Measurements from ENCODE around the gene UBXN10. TPM values are rescaled to one million over a fixed set of nuclear protein-coding genes. Genes with fewer than 3 reads are reported as not detected.

UBXN10 gene
- total RNA-seq, 4 donors from 2014 or later: 0.32 to 2.1 (median 1.2) TPM

DNA sequence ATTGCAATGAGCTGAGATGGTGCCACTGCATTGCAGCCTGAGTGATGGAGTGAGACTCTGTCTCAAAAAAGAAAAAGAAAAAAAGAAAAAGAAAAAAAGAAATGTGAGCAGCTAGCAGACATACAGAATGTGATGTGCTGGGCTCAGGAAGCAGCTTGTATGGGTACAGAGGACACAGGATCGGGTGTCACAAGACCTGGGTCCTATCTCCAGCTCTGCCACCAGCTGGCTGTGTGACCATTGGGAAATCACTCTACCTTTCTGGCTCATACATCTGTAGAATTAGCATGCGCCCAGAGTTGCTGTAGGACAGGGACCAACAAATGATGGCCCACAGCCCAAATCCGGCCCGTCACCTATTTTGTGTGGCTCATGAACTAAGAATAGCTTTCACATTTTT is 3.8 kb downstream of the UBXN10 start:
- no peak for ATAC-seq (ENCODE audit: low FRiP score)
- TF ChIP-seq, protein P1, sequence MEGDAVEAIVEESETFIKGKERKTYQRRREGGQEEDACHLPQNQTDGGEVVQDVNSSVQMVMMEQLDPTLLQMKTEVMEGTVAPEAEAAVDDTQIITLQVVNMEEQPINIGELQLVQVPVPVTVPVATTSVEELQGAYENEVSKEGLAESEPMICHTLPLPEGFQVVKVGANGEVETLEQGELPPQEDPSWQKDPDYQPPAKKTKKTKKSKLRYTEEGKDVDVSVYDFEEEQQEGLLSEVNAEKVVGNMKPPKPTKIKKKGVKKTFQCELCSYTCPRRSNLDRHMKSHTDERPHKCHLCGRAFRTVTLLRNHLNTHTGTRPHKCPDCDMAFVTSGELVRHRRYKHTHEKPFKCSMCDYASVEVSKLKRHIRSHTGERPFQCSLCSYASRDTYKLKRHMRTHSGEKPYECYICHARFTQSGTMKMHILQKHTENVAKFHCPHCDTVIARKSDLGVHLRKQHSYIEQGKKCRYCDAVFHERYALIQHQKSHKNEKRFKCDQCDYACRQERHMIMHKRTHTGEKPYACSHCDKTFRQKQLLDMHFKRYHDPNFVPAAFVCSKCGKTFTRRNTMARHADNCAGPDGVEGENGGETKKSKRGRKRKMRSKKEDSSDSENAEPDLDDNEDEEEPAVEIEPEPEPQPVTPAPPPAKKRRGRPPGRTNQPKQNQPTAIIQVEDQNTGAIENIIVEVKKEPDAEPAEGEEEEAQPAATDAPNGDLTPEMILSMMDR (IDR thresholded peaks at IDR 0.05): no peak
- no peak for DNase-seq (ENCODE audit: low spot score)

DNA sequence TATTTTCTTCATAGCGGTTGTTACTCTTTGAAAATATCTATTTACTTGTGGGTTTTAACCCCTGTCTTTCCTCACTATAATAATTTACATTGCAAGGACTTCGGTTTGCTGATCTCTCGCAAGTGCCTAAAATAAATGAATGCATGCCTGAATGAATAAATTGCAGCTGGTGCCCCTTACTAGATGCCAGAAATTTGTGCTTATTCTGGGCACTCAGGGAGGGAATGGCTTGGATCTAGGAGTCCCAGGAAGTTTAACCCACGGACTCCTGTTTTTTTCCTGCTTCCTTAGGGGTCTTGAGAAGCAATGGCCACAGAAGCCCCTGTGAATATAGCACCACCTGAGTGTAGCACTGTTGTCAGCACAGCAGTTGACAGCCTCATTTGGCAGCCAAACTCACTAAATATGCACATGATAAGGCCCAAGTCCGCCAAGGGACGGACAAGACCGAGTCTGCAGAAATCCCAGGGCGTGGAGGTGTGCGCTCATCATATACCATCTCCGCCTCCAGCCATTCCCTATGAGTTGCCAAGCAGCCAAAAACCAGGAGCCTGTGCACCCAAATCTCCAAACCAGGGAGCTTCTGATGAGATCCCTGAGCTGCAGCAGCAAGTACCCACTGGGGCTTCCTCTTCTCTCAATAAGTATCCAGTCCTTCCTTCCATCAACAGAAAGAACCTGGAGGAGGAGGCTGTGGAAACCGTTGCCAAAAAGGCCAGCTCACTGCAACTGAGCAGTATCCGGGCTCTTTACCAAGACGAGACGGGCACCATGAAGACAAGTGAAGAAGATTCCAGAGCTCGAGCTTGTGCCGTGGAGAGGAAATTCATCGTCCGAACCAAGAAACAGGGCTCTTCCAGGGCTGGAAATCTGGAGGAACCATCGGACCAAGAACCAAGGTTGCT is 4.6 kb downstream of the UBXN10 start:
- DNase-seq (ENCODE audit: low spot score) (no peak), ATAC-seq (ENCODE audit: low FRiP score) (no peak)
- TF ChIP-seq, protein P1 (IDR thresholded peaks at IDR 0.05): no peak

DNA sequence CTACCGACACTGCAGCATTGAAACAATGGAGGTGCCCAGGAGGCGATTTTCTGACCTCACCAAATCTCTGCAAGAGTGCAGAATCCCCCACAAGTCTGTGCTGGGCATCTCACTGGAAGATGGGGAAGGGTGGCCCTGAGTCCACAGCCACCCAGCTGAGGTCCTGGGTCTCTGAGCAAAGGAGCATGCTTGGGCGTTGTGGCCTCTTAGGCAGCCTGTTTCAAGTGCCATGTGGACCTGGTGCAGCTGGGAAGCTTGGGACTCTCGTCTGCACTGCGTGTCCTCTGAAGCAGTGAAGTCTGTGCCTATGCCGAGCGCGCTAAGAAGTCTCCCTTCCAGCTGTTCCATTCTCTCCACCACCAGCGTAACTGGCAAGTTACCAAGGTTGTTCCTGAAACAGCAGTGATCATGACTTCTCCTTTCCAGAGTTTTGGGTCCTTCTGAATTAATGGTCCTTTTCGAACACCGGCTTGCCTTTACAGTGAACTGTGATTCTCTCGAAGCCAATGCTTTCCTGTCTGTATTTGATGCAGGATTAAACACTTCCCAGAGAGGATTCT is 5.5 kb downstream of the UBXN10 start:
- no peak for DNase-seq (ENCODE audit: low spot score)
- TF ChIP-seq, protein P1 (IDR thresholded peaks at IDR 0.05): no peak
- ATAC-seq (ENCODE audit: low FRiP score): no peak

DNA sequence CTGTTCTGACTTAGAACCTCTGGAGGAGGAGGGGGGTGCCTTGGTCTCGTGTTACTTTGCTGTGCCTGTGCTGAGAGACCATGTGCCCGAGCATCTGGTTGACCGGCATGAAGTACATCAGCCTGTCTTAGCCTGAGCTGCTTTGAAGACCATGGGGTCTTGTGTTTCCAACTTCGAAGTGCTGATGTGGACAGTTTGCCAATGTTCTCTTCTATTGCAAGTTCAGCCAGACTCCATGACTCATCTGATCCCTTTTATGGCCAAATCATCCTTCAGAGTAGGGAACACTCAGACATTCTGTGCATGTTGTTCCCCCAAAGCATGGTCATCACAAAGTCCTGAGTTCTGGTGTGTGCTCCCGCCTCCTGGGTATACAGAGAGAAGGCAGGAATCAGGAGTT is 6.5 kb downstream of the UBXN10 start:
- TF ChIP-seq, protein P1 (IDR thresholded peaks at IDR 0.05): no peak
- ATAC-seq (ENCODE audit: low FRiP score): peak; percentile 80

DNA sequence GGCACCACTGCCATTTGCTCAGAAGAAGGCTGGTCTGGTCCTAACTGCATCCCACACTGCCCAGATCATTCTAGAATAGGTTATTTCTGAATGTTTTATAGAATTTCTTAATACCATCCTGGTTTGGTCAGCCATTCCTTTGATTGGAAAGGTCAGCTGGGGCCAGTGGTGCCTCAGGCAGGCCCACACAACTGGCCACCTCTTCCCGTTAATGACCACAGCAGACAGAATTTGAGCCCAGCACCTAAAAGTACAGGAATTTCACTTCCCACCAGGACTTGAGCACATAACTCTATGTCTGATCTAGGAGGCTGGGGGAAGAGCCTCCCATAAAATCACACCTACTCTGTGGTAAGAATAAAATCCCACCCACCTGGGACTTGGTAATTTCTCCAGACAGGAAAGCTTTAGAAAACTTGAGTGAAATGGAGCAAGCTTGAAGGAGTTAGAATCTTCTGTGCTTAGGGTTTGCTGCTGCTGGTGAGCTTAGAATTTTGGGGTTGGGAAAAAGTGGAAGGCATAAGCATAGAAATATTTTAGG is 7.0 kb downstream of the UBXN10 start:
- DNase-seq (ENCODE audit: low spot score) (no peak), ATAC-seq (ENCODE audit: low FRiP score) (no peak)
- TF ChIP-seq, protein P1 (IDR thresholded peaks at IDR 0.05): no peak

More for the DNA sequence above, 6.5 kb downstream of the UBXN10 start:
- DNase-seq (ENCODE audit: low spot score): no peak

DNA sequence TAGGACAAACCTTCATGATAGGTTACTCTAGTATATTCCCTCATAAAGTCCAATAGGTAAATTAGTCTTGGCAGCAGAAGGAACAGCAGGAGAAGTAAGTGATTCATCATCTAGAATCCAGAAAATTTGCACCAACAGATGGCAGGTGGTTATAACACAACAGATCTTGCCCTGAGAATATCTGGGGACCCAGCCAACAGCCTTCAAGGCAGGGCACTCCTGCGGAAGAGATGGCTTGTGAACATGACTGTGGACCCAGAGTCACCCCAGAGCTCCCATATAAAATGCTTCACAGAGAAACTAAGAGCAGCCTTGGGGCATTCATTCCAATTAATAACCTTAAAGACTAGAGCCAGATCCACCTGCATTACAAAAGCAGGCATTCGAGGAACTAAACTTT is 8.3 kb downstream of the UBXN10 start:
- TF ChIP-seq, protein P1 (IDR thresholded peaks at IDR 0.05): no peak
- DNase-seq (ENCODE audit: low spot score) (no peak), ATAC-seq (ENCODE audit: low FRiP score) (no peak)
